CD4-positive, alpha-beta T cell treated with Interleukin-21 for 1 hour (primary cell): ENCODE data around the gene BANF2.
"Not testable (repeated sequence)": the region's sequence is repeated elsewhere in the genome, so short reads cannot be mapped to it uniquely, and the experiment has no call there.

Source experiments
- DNase-seq: peaks from one replicate; pipeline ENCODE4 v3.0.0-alpha.2; 2020

The BANF2 gene

GRCh38 chr20:17699931-17700351, at the start of gene BANF2:
Gene BANF2, plus strand, starts transcription at chr20:17699966. Its CDS starts 25,060 bp downstream, at chr20:17725026.
- no peak for DNase-seq

- no peak for DNase-seq
Measured at GRCh38 chr20:17650301-17651128, 49.3 kb upstream of the BANF2 start.

GRCh38 chr20:17651129-17651759, 48.5 kb upstream of the BANF2 start:
- no peak for DNase-seq

GRCh38 chr20:17651760-17652388, 47.9 kb upstream of the BANF2 start:
- no peak for DNase-seq

GRCh38 chr20:17652411-17652810, 47.4 kb upstream of the BANF2 start:
- DNase-seq, result no peak

GRCh38 chr20:17653835-17654648, 45.7 kb upstream of the BANF2 start:
- no peak for DNase-seq

- peak; percentile 10 for DNase-seq
Measured at GRCh38 chr20:17654649-17655285, 45.0 kb upstream of the BANF2 start.

- DNase-seq, result no peak
Measured at GRCh38 chr20:17655286-17655651, 44.5 kb upstream of the BANF2 start.

GRCh38 chr20:17655865-17656479, 43.8 kb upstream of the BANF2 start:
- no peak for DNase-seq

- DNase-seq, result no peak
Measured at GRCh38 chr20:17657079-17657825, 42.5 kb upstream of the BANF2 start.

- no peak for DNase-seq
Measured at GRCh38 chr20:17657898-17658647, 41.7 kb upstream of the BANF2 start.

- no peak for DNase-seq
Measured at GRCh38 chr20:17658648-17658993, 41.1 kb upstream of the BANF2 start.

- DNase-seq, result not testable (repeated sequence)
Measured at GRCh38 chr20:17659344-17659743, 40.4 kb upstream of the BANF2 start.

- no peak for DNase-seq
Measured at GRCh38 chr20:17659801-17660200, 40.0 kb upstream of the BANF2 start.

- no peak for DNase-seq
Measured at GRCh38 chr20:17660667-17661066, 39.1 kb upstream of the BANF2 start.

GRCh38 chr20:17661121-17661744, 38.5 kb upstream of the BANF2 start:
- DNase-seq, result no peak

- no peak for DNase-seq
Measured at GRCh38 chr20:17662333-17663039, 37.3 kb upstream of the BANF2 start.

GRCh38 chr20:17663040-17663399, 36.7 kb upstream of the BANF2 start:
- no peak for DNase-seq

GRCh38 chr20:17663486-17663885, 36.3 kb upstream of the BANF2 start:
- DNase-seq, result no peak
